SK-N-SH (cell line): ENCODE measurements around the gene KCTD19. TPM values are rescaled to one million over a fixed set of nuclear protein-coding genes. Genes with fewer than 3 reads are reported as not detected.

Experiments used
- CTCF ChIA-PET: fragments of 300-600, 350-600 bp; formaldehyde crosslinking; extraction: SDS; loops from one replicate; lab custom pipeline; 2021; lab: Yijun Ruan, JAX
- POLR2A ChIA-PET: fragments of 350-600 bp; sonication (Branson Sonifier 250); formaldehyde crosslinking; extraction: SDS; loops from one replicate; lab custom pipeline; 2020; ENCODE audit warnings: antibody characterized with exemption, inconsistent platforms; lab: Yijun Ruan, JAX
- DNase-seq: peaks from one replicate; pipeline ENCODE4 v3.0.0; 2012
- H2AFZ ChIP-seq: fragments of 200-600 bp; sonication (generic); 2 replicates; pipeline ENCODE4 v1.8.1; 2016; ENCODE audit warnings: antibody characterized with exemption, mild to moderate bottlenecking, low read depth
- H3F3A ChIP-seq: fragments of 200-600 bp; sonication (generic); replicated peaks from 2 replicates; pipeline ENCODE3; 2016; ENCODE audit warnings: antibody characterized with exemption, mild to moderate bottlenecking; ENCODE audit not compliant: insufficient read depth
- H3K27ac ChIP-seq, 2 experiments: fragments of 200-500 bp in 1 of 2; fragments of 200-600 bp in 1 of 2; sonication (Bioruptor generic) in 1 of 2; sonication (generic), shearing (Covaris generic) in 1 of 2; 2 replicates each; pipeline versions ENCODE4 v1.5.1 to v1.6.1; 2014 to 2016; ENCODE audit warnings: low read depth in 2 of 2, inconsistent platforms in 1 of 2, low read length in 1 of 2, mild to moderate bottlenecking in 1 of 2, mixed read lengths in 1 of 2
- H3K27me3 ChIP-seq: fragments of 200-600 bp; sonication (generic), shearing (Covaris generic); 2 replicates; pipeline ENCODE4 v1.6.1; 2016; ENCODE audit warnings: mixed run types; ENCODE audit not compliant: insufficient read depth
- H3K36me3 ChIP-seq, 2 experiments: fragments of 200-500 bp in 1 of 2; fragments of 200-600 bp in 1 of 2; sonication (Bioruptor generic) in 1 of 2; sonication (generic) in 1 of 2; replicated peaks in 1 of 2; 2 replicates each; pipeline versions ENCODE3 to v1.5.1; 2014 to 2016; ENCODE audit warnings: low read length in 1 of 2, mild to moderate bottlenecking in 1 of 2; ENCODE audit not compliant: insufficient read depth in 2 of 2, control insufficient read depth in 1 of 2
- H3K4me1 ChIP-seq, 2 experiments: fragments of 200-500 bp in 1 of 2; fragments of 200-600 bp in 1 of 2; sonication (Bioruptor generic) in 1 of 2; sonication (generic), shearing (Covaris generic) in 1 of 2; 2 replicates each; pipeline versions ENCODE4 v1.5.1 to v1.6.1; 2014 to 2016; ENCODE audit warnings: low read depth in 1 of 2, low read length in 1 of 2, mixed run types in 1 of 2; ENCODE audit not compliant: insufficient read depth in 2 of 2, control insufficient read depth in 1 of 2
- H3K4me2 ChIP-seq: fragments of 200-600 bp; sonication (generic), shearing (Covaris generic); 2 replicates; pipeline ENCODE4 v1.6.1; 2017; ENCODE audit warnings: mixed run types
- H3K4me3 ChIP-seq, 2 experiments: fragments of 200-500 bp in 1 of 2; fragments of 200-600 bp in 1 of 2; sonication (Bioruptor generic) in 1 of 2; sonication (generic), shearing (Covaris generic) in 1 of 2; 2 replicates each; pipeline versions ENCODE4 v1.5.1 to v1.8.1; 2014 to 2016; ENCODE audit warnings: low read depth in 2 of 2, inconsistent platforms in 1 of 2, low read length in 1 of 2, mild to moderate bottlenecking in 1 of 2, mixed read lengths in 1 of 2, moderate library complexity in 1 of 2
- H3K79me2 ChIP-seq: fragments of 200-600 bp; sonication (generic); 2 replicates; pipeline ENCODE4 v1.8.1; 2017; ENCODE audit warnings: mild to moderate bottlenecking; ENCODE audit not compliant: insufficient read depth
- H3K9ac ChIP-seq: fragments of 200-600 bp; sonication (generic); 2 replicates; pipeline ENCODE4 v1.6.1; 2017; ENCODE audit warnings: mixed run types
- H3K9me2 ChIP-seq: fragments of 200-600 bp; sonication (generic); 2 replicates; pipeline ENCODE4 v1.6.1; 2017; ENCODE audit warnings: mixed run types
- H3K9me3 ChIP-seq: fragments of 200-600 bp; sonication (generic); 2 replicates; pipeline ENCODE4 v1.6.1; 2017; ENCODE audit warnings: mixed run types, mild to moderate bottlenecking, moderate library complexity
- H4K20me1 ChIP-seq: fragments of 200-600 bp; sonication (generic); 2 replicates; pipeline ENCODE4 v1.6.1; 2017; ENCODE audit warnings: mild to moderate bottlenecking, mixed run types; ENCODE audit not compliant: insufficient read depth
- CHD2 ChIP-seq: fragments of 150-350 bp; IDR thresholded peaks from 2 replicates; pipeline ENCODE4 v1.6.1; 2018; ENCODE audit warnings: low read length; ENCODE audit not compliant: partially characterized antibody
- CTCF ChIP-seq: fragments of 200-600 bp; sonication (generic); IDR thresholded peaks from 2 replicates; pipeline ENCODE4 v1.6.1; 2017; ENCODE audit warnings: antibody characterized with exemption, mild to moderate bottlenecking, moderate library complexity
- EP300 ChIP-seq, 2 experiments: IDR thresholded peaks; 2 replicates each; pipeline versions ENCODE4 v1.4.0 to v1.6.1; 2012; ENCODE audit warnings: borderline replicate concordance in 1 of 2, low read depth in 1 of 2, low read length in 1 of 2
- FOXJ3 ChIP-seq: sonication (generic); formaldehyde crosslinking; IDR thresholded peaks from 2 replicates; pipeline ENCODE4 v1.5.1; 2020; ENCODE audit warnings: mild to moderate bottlenecking, missing genetic modification reagents
- GABPA ChIP-seq: IDR thresholded peaks from 2 replicates; pipeline ENCODE4 v1.4.0; 2012; ENCODE audit warnings: low read depth, mild to moderate bottlenecking
- MXI1 ChIP-seq: IDR thresholded peaks from 2 replicates; pipeline ENCODE4 v1.6.1; 2012; ENCODE audit warnings: mild to moderate bottlenecking, low read depth, low read length, improper control_type of control experiment
- NFIC ChIP-seq: IDR thresholded peaks from 2 replicates; pipeline ENCODE4 v1.4.0; 2012; ENCODE audit warnings: borderline replicate concordance
- PBX3 ChIP-seq: IDR thresholded peaks from 2 replicates; pipeline ENCODE4; 2012
- TCF12 ChIP-seq: IDR thresholded peaks from 2 replicates; pipeline ENCODE4 v1.4.0; 2012
- USF2 ChIP-seq: fragments of 150-350 bp; IDR thresholded peaks from 2 replicates; pipeline ENCODE4 v1.6.1; 2017; ENCODE audit warnings: antibody characterized with exemption, low read length, low read depth, borderline replicate concordance
- WGBS: methylation state at CpG from one replicate; pipeline ENCODE4 v1.1.6; 2017; ENCODE audit warnings: low lambda C conversion rate; 5-methylcytosine and 5-hydroxymethylcytosine counted together
- polyA plus RNA-seq, 3 experiments: library from polyadenylated mRNA; depleted of rRNA; stranded (reverse); fragments of >200 nt; gene quantifications; 2 replicates each; pipeline ENCODE4 v1.2.3, GENCODE V29; 2012
- TF ChIP-seq, protein P1 (sequence below): IDR thresholded peaks from 2 replicates; pipeline ENCODE4 v1.4.0; 2012; ENCODE audit warnings: low read depth
- TF ChIP-seq, protein P2 (sequence below): IDR thresholded peaks from 2 replicates; pipeline ENCODE4 v1.4.0; 2012; ENCODE audit warnings: low read depth, borderline replicate concordance
- TF ChIP-seq, protein P3 (sequence below): IDR thresholded peaks from 2 replicates; pipeline ENCODE4 v1.6.1; 2012; ENCODE audit warnings: mild to moderate bottlenecking, low read depth, low read length, moderate library complexity

The KCTD19 gene
- polyA plus RNA-seq, 1 of the 3 experiments (the other 2 are of a cell fraction) = 1.8 TPM

DNA sequence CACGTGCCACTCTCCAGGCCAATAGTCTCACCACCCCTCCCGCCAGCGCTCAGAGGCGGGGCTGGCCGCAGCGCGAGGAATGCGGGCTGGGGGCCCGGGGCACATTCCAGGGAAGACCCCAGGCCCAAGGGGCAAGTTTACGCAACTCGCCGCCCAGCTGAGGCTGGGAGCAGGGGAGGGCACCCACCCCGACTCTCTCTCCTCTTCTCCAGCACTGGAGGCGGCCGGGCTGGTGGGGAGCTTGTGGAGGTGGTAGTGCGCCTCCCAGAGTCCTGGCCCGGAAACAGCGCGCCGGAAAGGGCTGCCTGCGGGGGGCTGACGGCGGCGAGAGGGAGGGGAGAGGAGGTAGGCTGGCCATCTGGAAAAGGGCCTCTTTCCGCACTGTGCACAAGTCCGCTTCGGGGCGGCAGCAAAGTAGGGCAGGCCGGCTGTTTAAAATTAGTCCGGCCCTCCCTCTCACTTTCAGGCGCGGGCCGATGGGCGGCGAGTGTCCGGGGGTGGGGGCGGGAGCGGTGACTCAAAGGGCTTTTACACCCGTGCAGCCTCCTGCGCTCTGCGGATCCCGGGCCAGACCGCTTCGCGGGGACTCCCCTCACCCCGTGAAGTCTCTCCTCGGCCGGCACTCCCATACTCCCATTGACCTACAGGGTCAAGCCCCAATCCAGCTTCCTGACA is 80.3 kb downstream of the KCTD19 start (continued):
- TF ChIP-seq CTCF (peak; percentile 56), GABPA (peak; percentile 73), FOXJ3 (CRISPR knock-in tag) (no peak), EP300 (IDR thresholded peaks at IDR 0.05; ENCODE audit: borderline replicate concordance in 1 of 2, low read depth in 1 of 2, low read length in 1 of 2) (peak; percentile 9 to 14; a peak in 3 of 4 replicates), NFIC (peak; percentile 40; the same call in 1 of the 2 replicates), TCF12 (peak; percentile 38; the same call in 1 of the 2 replicates), PBX3 (peak; percentile 8; the same call in 1 of the 2 replicates), USF2 (no peak)
- TF ChIP-seq, protein P1, sequence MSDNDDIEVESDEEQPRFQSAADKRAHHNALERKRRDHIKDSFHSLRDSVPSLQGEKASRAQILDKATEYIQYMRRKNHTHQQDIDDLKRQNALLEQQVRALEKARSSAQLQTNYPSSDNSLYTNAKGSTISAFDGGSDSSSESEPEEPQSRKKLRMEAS = peak; percentile 86
- TF ChIP-seq, protein P2, sequence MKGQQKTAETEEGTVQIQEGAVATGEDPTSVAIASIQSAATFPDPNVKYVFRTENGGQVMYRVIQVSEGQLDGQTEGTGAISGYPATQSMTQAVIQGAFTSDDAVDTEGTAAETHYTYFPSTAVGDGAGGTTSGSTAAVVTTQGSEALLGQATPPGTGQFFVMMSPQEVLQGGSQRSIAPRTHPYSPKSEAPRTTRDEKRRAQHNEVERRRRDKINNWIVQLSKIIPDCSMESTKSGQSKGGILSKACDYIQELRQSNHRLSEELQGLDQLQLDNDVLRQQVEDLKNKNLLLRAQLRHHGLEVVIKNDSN = peak; percentile 84
- TF ChIP-seq, all 33 proteins: peak for 13

- ChIA-PET CTCF (interaction anchor here (0.9 to 4.5 kb wide), 9 partner anchors 11 to 292 kb away, joined by 3 to 21 read pairs (median 5); partner anchors contain the start of genes PLEKHG4 and TMEM208), POLR2A (interaction anchor here (0.6 to 4.0 kb wide), 2 partner anchors 19 to 66 kb away, joined by 4 to 14 read pairs; partner anchors contain the start of gene TMEM208)
- Histone ChIP-seq H3K27me3 (no peaks in the 10 kb centered on the region), H3K4me2 (peak overlapping the region; percentile 98), H3K9me3 (no peaks in the 10 kb centered on the region), H2AFZ (peak overlapping the region; percentile 45; the same call in 1 of the 2 replicates), H3K9ac (peak overlapping the region; percentile 88), H3K4me1 (peaks cover 51 to 59% of the 10 kb centered on the region in 2 experiments), H3K79me2 (peaks cover 50% of the 10 kb centered on the region), H3F3A (peaks cover 49% of the 10 kb centered on the region), H4K20me1 (no peaks in the 10 kb centered on the region), H3K27ac (peak overlapping the region; percentile 96), H3K9me2 (no peaks in the 10 kb centered on the region), H3K4me3 (peak overlapping the region; percentile 92 to 95), H3K36me3 (peaks cover 0 to 5% of the 10 kb centered on the region in 2 experiments)
- TF ChIP-seq MXI1 (peak; percentile 77), USF2 (peak; percentile 50; the same call in 1 of the 2 replicates), CHD2 (peak; percentile 7)
- TF ChIP-seq, protein P3, sequence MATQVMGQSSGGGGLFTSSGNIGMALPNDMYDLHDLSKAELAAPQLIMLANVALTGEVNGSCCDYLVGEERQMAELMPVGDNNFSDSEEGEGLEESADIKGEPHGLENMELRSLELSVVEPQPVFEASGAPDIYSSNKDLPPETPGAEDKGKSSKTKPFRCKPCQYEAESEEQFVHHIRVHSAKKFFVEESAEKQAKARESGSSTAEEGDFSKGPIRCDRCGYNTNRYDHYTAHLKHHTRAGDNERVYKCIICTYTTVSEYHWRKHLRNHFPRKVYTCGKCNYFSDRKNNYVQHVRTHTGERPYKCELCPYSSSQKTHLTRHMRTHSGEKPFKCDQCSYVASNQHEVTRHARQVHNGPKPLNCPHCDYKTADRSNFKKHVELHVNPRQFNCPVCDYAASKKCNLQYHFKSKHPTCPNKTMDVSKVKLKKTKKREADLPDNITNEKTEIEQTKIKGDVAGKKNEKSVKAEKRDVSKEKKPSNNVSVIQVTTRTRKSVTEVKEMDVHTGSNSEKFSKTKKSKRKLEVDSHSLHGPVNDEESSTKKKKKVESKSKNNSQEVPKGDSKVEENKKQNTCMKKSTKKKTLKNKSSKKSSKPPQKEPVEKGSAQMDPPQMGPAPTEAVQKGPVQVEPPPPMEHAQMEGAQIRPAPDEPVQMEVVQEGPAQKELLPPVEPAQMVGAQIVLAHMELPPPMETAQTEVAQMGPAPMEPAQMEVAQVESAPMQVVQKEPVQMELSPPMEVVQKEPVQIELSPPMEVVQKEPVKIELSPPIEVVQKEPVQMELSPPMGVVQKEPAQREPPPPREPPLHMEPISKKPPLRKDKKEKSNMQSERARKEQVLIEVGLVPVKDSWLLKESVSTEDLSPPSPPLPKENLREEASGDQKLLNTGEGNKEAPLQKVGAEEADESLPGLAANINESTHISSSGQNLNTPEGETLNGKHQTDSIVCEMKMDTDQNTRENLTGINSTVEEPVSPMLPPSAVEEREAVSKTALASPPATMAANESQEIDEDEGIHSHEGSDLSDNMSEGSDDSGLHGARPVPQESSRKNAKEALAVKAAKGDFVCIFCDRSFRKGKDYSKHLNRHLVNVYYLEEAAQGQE = no peak
- 48% methylated on average over 4 of the region's 8 CpGs for WGBS
- no peak for DNase-seq
These were observed 80.9 kb downstream of the KCTD19 start for GRCh38 chr16:67245674-67246080.
